Erythroblast (primary cell): Measurements from ENCODE around the gene PEX12.
"Not testable (repeated sequence)": the region's sequence is repeated elsewhere in the genome, so short reads cannot be mapped to it uniquely, and the experiment has no call there.

Experiments used
- DNase-seq, 2 experiments: peaks; one replicate each; lab custom pipeline; 2025; lab: John Stamatoyannopoulos, UW
- GATA1 ChIP-seq: IDR thresholded peaks from 2 replicates; pipeline ENCODE4 v1.6.1; 2011; ENCODE audit warnings: low read depth, mild to moderate bottlenecking, control low read depth, low read length, moderate library complexity
- POLR2A ChIP-seq: IDR thresholded peaks from 2 replicates; pipeline ENCODE4 v1.6.1; 2011; ENCODE audit warnings: mild to moderate bottlenecking, low read length

Gene PEX12

GRCh38 chr17:35596530-35597233 is 18.3 kb upstream of the PEX12 start:
- no peak for TF ChIP-seq GATA1
- no peak for TF ChIP-seq POLR2A
- no peak for DNase-seq

- TF ChIP-seq POLR2A (no peak), GATA1 (no peak)
- no peak for DNase-seq
These were observed 17.7 kb upstream of the PEX12 start for GRCh38 chr17:35596072-35596471.

GRCh38 chr17:35588196-35588920 is 10.0 kb upstream of the PEX12 start:
- no peak for TF ChIP-seq GATA1
- TF ChIP-seq POLR2A: no peak
- peak; percentile 61 to 78 for DNase-seq

- TF ChIP-seq GATA1 (no peak), POLR2A (peak; percentile 98)
- DNase-seq: peak; percentile 97 to 99
These were observed 8.9 kb upstream of the PEX12 start, which contains the start of gene AP2B1 for GRCh38 chr17:35587074-35587961. AP2B1 (plus strand) TSS chr17:35587322; CDS start chr17:35594031, 6,709 bp downstream.

GRCh38 chr17:35586569-35587073 is 8.2 kb upstream of the PEX12 start:
- TF ChIP-seq POLR2A (no peak), GATA1 (no peak)
- DNase-seq: no peak

GRCh38 chr17:35584061-35584460 is 5.7 kb upstream of the PEX12 start:
- no peak for DNase-seq
- TF ChIP-seq POLR2A (no peak), GATA1 (no peak)

- no peak for TF ChIP-seq POLR2A
- TF ChIP-seq GATA1: no peak
- DNase-seq: peak; percentile 47 to 64
These were observed 610 bp upstream of the PEX12 start for GRCh38 chr17:35578929-35579432.

GRCh38 chr17:35577830-35578196 is 558 bp downstream of the PEX12 start:
- TF ChIP-seq POLR2A (no peak), GATA1 (no peak)
- DNase-seq: peak; percentile 50 to 66

- DNase-seq: peak in 1 of 2 experiments; percentile 25
- TF ChIP-seq POLR2A (peak; percentile 18), GATA1 (no peak)
These were observed 2.6 kb downstream of the PEX12 start for GRCh38 chr17:35575759-35576158.

GRCh38 chr17:35569405-35569804 is 9.0 kb downstream of the PEX12 start:
- TF ChIP-seq GATA1 (no peak), POLR2A (no peak)
- DNase-seq: no peak

- peak; percentile 64 to 72 for DNase-seq
- TF ChIP-seq POLR2A (no peak), GATA1 (no peak)
These were observed 9.8 kb downstream of the PEX12 start for GRCh38 chr17:35568561-35568960.

GRCh38 chr17:35566968-35567367 is 11.4 kb downstream of the PEX12 start:
- TF ChIP-seq GATA1: no peak
- no peak for TF ChIP-seq POLR2A
- no peak for DNase-seq

GRCh38 chr17:35563181-35563580 is 15.2 kb downstream of the PEX12 start:
- not testable (repeated sequence) for DNase-seq
